CD4-positive, alpha-beta T cell treated with Interleukin-17A for 4 hours (primary cell): ENCODE results near the gene FLT3LG.

Source experiments
- DNase-seq: peaks from one replicate; pipeline ENCODE4 v3.0.0-alpha.2; 2020; ENCODE audit warnings: mixed read lengths

The FLT3LG gene

DNA sequence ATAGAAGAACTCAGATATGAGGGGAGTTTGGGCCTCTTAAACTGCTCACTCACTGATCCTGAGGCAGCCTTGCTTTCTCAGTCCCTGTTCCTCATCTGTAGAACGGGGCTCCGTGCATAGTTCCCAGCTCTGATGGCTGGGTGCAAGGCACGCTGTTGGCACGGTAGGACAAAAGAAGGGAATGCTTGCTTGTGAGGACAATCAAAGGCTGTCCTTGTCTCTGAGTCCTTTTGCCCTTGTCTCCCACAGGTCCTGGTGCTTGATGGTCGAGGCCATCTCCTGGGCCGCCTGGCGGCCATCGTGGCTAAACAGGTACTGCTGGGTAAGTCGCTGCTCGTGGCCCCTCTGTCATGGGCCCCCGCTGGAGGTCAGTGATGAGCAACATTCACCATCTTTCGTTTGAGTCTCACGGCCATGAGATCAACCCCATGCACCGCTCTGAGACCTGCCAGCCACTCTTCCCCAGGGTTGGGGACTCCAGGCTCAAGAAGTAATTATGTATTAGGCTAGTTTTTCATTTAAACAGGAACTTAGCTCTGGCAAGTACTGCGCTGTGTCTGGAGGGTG is 15.7 kb downstream of the FLT3LG start:
- DNase-seq = peak; percentile 41

DNA sequence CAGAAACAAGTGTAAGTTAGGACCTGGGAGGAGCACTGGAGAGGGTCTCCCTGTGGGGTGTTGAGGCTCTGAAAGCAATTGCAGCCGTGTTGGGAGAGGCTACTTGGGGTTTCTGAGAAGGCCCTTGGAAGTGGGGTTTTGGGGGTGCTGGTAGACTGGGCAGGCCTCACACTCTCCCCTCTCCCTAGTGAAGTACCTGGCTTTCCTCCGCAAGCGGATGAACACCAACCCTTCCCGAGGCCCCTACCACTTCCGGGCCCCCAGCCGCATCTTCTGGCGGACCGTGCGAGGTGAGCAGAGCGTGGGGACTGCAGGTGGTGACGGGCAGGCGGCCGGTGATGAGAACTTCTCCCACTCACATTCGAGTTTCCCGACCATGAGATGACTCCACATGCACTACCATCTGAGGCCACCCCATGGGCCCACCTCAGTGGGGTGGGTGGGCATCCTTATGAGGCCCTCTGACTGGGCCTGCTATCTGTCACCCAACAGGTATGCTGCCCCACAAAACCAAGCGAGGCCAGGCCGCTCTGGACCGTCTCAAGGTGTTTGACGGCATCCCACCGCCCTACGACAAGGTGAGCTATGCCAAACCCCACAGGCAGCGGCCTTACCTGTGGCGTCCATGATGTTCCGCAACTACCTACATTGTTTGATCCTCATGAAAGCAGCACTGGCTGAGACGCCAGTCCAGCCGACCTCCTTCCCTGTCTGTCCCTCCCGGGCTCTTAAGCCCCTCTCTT is 16.4 kb downstream of the FLT3LG start:
- DNase-seq = no peak

DNA sequence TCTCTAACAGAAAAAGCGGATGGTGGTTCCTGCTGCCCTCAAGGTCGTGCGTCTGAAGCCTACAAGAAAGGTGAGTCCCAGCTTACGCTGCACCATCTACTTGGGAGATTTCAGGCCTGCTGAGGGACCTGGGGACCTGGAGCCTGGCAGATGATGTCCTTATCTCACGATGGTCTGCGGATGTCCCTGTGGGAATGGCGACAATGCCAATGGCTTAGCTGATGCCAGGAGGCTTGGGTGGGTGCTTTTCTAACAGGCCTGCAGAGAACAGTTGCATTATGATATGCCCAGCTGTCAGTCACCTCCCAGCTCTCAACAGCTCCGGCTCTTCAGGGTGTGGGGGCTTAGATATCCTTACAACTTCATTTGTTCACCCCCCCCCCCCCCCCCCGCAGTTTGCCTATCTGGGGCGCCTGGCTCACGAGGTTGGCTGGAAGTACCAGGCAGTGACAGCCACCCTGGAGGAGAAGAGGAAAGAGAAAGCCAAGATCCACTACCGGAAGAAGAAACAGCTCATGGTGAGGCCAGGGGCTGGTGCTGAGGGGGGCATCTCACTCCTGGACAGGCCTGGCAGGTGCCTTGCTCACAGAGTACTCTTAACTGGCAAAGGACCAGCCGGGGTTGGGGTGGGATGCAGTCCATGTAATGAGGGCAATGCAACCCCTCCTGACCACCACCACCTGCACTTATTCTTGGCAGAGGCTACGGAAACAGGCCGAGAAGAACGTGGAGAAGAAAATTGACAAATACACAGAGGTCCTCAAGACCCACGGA is 17.2 kb downstream of the FLT3LG start:
- no peak for DNase-seq

- no peak for DNase-seq
Observed at GRCh38 chr19:49491804-49492572, 18.0 kb downstream of the FLT3LG start.

GRCh38 chr19:49492573-49493405 is 18.8 kb downstream of the FLT3LG start:
- DNase-seq = no peak

DNA sequence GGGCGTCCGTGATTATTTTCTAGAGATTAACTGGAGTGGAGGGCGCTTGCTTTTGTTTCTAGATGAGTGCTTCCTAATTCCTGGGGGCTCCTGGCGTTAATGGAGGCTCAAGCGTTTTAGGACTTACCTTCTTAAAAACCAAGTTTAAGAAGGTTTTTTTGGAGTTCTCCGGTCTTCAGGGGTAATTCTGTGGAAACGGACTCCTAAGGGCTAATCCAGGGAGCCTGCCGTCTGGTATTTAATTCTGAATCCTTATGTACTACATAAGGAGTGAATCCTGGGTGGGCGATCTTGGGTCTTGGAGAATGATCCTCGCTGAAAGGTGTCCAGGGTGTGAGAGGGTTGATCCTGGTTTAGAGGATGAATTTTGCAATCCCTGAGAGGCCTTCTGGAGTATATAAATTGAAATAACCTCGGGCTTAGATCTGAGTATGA is 22.6 kb downstream of the FLT3LG start:
- DNase-seq = no peak

DNA sequence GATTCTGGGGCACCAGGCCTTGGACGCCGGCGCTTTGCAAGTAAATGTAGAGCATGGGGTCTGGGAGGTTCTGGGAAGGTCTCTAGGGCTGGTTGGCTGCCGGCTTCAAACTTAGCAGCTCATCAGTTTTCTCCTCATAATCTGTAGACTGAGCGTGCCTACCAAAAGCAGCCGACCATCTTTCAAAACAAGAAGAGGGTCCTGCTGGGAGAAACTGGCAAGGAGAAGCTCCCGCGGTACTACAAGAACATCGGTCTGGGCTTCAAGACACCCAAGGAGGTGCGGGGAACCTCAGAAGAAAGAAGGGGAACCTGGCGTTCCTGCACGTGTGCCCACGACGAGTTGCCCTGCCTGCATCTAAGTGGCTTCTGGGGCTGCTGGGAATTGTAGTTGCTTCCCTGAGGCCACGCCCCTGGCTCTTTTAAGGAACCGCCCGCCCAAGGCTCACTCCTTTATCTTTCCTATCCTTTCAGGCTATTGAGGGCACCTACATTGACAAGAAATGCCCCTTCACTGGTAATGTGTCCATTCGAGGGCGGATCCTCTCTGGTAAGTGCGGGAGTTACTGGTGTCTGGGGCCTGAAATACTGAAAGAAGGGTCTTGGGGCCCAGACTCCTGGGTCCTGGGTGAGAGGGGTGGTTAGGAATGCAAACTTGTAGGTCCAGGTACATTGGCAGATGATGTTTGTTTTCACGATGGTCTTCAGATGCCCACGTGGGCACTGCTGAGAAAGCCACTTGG is 23.2 kb downstream of the FLT3LG start:
- DNase-seq = peak; percentile 84

DNA sequence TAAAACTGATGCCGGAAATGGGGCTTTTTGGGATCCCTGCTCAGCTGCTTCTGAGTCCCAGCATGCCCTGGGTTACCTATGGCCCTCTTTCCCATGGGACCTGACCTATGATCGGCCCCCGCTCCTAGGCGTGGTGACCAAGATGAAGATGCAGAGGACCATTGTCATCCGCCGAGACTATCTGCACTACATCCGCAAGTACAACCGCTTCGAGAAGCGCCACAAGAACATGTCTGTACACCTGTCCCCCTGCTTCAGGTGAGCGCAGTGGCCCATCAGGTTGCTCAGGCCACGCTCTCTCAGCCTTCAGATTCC is 23.7 kb downstream of the FLT3LG start:
- no peak for DNase-seq

DNA sequence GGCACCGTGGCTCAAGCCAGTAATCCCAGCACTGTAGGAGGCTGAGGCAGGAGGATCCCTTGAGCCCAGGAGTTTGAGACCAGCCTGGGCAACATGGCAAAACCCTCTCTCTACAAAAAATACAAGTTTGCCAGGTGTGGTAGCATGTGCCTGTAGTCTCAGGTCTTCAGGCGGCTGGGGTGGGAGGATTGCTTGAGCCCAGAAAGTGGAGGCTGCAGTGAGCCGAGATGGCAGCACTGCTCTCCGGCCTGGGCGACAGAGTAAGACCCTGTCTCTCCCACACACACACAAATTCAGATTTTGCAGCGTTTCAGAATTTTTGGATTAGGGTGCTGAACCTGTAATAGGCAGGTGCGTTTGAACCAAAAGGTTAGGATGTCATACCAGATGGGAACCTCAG is 24.5 kb downstream of the FLT3LG start:
- DNase-seq = no peak

DNA sequence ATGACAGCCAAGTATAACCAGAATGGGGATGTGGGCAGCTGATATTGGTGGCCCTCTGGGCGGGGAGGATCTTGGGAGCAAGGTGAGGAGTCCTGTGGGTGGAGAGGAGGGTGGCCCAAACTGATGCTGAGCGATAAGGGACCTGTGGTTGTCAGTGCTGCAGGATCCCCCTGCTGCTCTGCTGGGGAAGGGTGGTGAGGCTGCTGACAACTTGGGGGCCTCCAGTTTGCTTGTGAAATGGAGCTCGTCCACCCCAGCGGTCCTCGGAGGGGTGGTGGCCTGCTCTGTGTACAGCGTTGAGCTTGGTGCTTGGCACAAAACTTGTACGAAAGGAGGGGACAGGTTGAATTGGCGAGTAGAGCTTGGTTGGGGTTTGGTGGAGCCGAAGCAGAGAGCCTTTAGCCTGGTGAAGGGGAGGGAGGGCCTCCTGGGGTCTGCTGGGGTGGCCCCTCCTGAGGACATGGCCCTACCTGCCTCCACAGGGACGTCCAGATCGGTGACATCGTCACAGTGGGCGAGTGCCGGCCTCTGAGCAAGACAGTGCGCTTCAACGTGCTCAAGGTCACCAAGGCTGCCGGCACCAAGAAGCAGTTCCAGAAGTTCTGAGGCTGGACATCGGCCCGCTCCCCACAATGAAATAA is 25.1 kb downstream of the FLT3LG start:
- DNase-seq = peak; percentile 30

DNA sequence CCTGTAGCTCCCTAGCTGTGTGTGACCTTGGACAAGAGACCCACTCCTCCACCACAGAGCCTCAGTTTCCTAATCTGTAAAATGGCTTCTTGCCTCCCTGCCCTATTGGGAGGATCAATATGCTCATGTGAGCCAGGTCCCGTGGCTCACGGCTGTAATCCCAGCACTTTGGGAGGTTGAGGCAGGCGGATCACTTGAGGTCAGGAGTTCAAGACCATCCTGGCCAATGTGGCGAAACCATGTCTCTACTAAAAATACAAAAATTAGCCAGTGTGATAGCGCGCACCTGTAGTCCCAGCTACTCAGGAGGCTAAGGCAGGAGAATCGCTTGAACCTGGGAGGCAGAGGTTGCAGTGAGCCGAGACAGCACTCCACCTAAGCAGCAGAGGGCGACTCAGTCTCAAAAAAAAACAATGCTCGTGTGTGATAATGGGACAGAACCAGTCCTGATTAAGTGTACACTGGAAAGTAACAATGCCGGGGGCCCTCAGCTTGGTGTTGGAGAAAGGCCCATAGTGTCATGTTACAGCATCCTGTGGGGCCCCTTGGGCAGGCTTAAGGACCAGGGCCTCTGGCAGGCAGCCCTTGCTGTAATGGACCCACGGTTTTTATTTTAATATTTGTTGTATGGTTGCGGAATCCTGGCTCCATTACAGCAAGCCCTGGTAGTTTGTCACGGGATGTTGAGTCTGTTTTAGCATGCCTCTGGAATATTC is 29.0 kb downstream of the FLT3LG start:
- DNase-seq = peak; percentile 65

DNA sequence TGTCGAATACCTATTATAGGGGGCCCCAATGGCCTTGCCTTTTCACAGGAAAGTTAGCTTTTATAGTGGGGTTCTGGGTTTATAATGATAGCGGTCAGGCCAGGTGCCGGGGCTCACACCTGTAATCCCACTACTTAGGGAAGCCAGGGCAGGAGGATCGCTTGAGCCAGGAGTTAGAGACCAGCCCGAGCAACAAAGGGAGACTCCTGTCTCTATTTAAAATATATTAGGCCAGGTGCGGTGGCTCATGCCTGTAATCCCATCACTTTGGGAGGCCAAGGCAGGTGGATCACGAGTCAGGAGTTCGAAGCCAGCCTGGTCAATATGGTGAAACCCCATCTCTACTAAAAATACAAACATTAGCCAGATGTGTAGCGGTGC is 29.6 kb downstream of the FLT3LG start:
- DNase-seq = no peak

DNA sequence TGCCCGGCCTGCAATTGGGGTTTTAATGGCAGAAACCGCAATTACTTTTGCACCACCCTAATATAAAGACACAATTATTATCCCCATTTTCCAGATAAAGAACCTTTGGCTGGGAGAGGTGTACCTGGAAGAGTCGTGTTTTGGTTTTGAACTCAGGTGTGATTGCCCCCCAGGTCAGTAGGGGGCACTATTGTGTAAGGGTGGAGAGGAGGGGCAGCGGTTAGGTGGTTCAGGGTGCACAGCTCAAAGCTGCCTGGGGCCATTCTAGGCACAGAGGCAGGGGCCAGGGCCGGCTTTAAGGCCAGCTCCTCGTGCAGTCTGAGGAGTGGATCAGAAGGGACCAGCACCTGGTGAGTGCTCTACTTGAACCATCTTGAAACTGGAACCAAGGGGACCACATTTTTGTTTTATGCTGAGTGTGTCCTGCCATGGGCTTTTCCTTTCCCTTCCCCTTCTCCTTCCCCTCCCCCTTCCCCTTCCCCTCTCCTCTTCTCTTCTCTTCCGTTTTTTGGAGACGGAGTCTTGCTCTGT is 32.6 kb downstream of the FLT3LG start:
- DNase-seq = peak; percentile 85

DNA sequence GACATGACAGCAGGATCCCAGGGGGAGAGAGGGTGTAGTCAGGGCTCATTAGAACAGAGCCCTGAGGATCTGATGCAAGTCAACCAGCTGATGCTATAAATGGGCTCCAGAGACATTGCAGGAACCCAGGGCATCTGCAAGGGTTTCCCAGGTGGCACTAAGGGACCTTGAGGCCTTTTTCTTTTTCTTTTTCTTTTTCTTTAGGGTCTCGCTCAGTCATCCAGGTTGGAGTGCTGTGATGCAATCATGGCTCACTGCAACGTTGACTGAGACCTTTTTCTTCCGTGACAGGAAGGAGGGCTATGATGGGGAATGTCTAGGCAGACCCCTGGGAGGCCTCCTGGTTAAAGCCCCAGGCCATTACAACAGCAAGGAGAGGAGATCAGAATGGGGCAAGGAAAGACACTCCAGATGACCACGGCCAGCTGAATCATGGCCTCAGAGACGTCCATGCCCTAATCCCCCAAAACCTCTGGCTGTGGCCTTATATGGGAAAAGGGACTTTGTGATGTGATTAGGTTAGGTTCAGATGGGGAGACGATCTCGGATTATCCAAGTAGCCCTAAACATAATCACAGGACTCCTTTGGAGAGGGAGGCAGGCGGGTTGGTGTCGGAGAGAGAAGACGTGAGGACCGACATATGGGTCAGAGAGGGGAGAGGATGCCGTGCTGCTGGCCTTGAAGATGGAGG is 33.9 kb downstream of the FLT3LG start:
- DNase-seq = no peak

GRCh38 chr19:49512970-49513745 is 39.1 kb downstream of the FLT3LG start:
- DNase-seq = peak; percentile 67

DNA sequence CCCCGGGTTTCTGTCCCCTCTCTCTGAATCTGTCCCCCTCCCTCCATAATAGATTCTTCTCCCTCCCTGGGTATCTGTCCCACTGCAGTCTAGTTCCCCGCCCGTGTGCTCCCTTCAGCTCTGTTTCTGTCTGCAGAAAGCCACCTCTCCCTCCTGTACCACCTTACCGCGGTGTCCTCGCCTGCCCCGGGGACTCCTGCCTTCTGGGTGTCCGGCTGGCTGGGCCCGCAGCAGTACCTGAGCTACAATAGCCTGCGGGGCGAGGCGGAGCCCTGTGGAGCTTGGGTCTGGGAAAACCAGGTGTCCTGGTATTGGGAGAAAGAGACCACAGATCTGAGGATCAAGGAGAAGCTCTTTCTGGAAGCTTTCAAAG is 39.7 kb downstream of the FLT3LG start:
- no peak for DNase-seq

GRCh38 chr19:49514151-49514550 is 40.1 kb downstream of the FLT3LG start:
- DNase-seq = no peak

- no peak for DNase-seq
Observed at GRCh38 chr19:49515767-49516166, 41.8 kb downstream of the FLT3LG start.

GRCh38 chr19:49518033-49518432 is 44.0 kb downstream of the FLT3LG start:
- no peak for DNase-seq
